CD4-positive, CD25-positive, alpha-beta regulatory T cell (primary cell): Measurements from ENCODE around the gene PDIK1L. TPM values are rescaled to one million over a fixed set of nuclear protein-coding genes. Genes with fewer than 3 reads are reported as not detected.
A peak's percentile ranks its signal among the peaks of the same experiment; 100 is the strongest.

Source experiments
- ATAC-seq, 2 donors: fragments of 150-1000 bp; cut with Tn5 transposase; one replicate each; pipeline ENCODE4 v1.10.0; 2021; ENCODE audit warnings: low read depth in 2 of 2, moderate number of reproducible peaks in 2 of 2, moderate library complexity in 1 of 2
- DNase-seq, 3 donors: peaks; one replicate each; pipeline versions ENCODE4 v3.0.0 to v3.0.0-alpha.2; 2012 to 2022; ENCODE audit warnings: mixed read lengths in 1 of 3
- H3K27ac ChIP-seq: one replicate; pipeline ENCODE4 v1.7.0; 2013; ENCODE audit warnings: mild to moderate bottlenecking, low read length; ENCODE audit not compliant: insufficient read depth, poor library complexity, severe bottlenecking
- H3K27me3 ChIP-seq: one replicate; pipeline ENCODE4 v1.7.0; 2013; ENCODE audit warnings: low read length; ENCODE audit not compliant: control insufficient read depth, insufficient read depth
- H3K36me3 ChIP-seq: one replicate; pipeline ENCODE4 v1.7.0; 2013; ENCODE audit warnings: mild to moderate bottlenecking, low read length, moderate library complexity; ENCODE audit not compliant: control insufficient read depth, insufficient read depth
- H3K4me1 ChIP-seq: 2 replicates; pipeline ENCODE4 v1.7.0; 2013; ENCODE audit warnings: mild to moderate bottlenecking, low read length; ENCODE audit not compliant: insufficient read depth, control insufficient read depth, poor library complexity, severe bottlenecking
- H3K4me3 ChIP-seq: one replicate; pipeline ENCODE4 v1.7.0; 2013; ENCODE audit warnings: low read depth, mild to moderate bottlenecking, low read length, moderate library complexity
- H3K9me3 ChIP-seq, 2 experiments: 1 replicate in 1 of 2; 2 replicates in 1 of 2; pipeline ENCODE4 v1.7.0; 2013; ENCODE audit warnings: low read length in 2 of 2, mild to moderate bottlenecking in 1 of 2, moderate library complexity in 1 of 2; ENCODE audit not compliant: control insufficient read depth in 2 of 2
- H3K27ac Mint-ChIP-seq, 3 donors: one replicate each; pipeline ENCODE4 v1.8.0; 2020 to 2022; ENCODE audit warnings: mild to moderate bottlenecking in 3 of 3, mixed read lengths in 3 of 3, moderate library complexity in 2 of 3
- H3K27me3 Mint-ChIP-seq: one replicate; pipeline ENCODE4 v1.8.0; 2022; ENCODE audit warnings: mild to moderate bottlenecking, mixed read lengths
- H3K36me3 Mint-ChIP-seq: one replicate; pipeline ENCODE4 v1.8.0; 2020; ENCODE audit warnings: mixed read lengths
- H3K4me1 Mint-ChIP-seq, 4 donors: one replicate each; pipeline ENCODE4 v1.8.0; 2020 to 2022; ENCODE audit warnings: mixed read lengths in 4 of 4, mild to moderate bottlenecking in 1 of 4
- H3K4me3 Mint-ChIP-seq, 4 donors: one replicate each; pipeline ENCODE4 v1.8.0; 2020 to 2022; ENCODE audit warnings: mild to moderate bottlenecking in 4 of 4, mixed read lengths in 4 of 4, moderate library complexity in 3 of 4
- H3K9me3 Mint-ChIP-seq, 7 donors: one replicate each; pipeline ENCODE4 v1.8.0; 2020 to 2022; ENCODE audit warnings: mixed read lengths in 7 of 7, mild to moderate bottlenecking in 3 of 7, moderate library complexity in 2 of 7
- polyA plus RNA-seq, 4 donors: library from polyadenylated mRNA; unstranded; fragments of 300-500 nt; fragmentation: Illumina TruSeq; gene quantifications; one replicate each; pipeline ENCODE4 v1.2.3, GENCODE V29; 2021
- total RNA-seq: library from RNA; stranded (reverse); gene quantifications from one replicate; pipeline ENCODE4 v1.2.3, GENCODE V29; 2022

The PDIK1L gene
- total and polyA plus RNA-seq, 5 donors from 2014 or later, result 5.1 to 11.1 (median 7.0) TPM

- H3K4me3 ChIP-seq, result peak overlapping the region; percentile 33
- H3K27me3 ChIP-seq, result no peaks in the 10 kb centered on the region
- Mint-ChIP-seq H3K27ac (peak overlapping the region; percentile 47 to 92 (median 72)), H3K4me3 (peak overlapping the region in 2 of 4 donors; percentile 19 to 21), H3K27me3 (no peaks in the 10 kb centered on the region), H3K36me3 (peaks cover 11% of the 10 kb centered on the region), H3K4me1 (peaks cover 17 to 71% (median 37%) of the 10 kb centered on the region in 4 donors), H3K9me3 (no peaks in the 10 kb centered on the region)
- H3K36me3 ChIP-seq, result peaks cover 31% of the 10 kb centered on the region
- DNase-seq (peak in 1 of 3 donors; percentile 35), ATAC-seq (no peak)
- H3K27ac ChIP-seq, result peak overlapping the region; percentile 51
- H3K4me1 ChIP-seq, result peaks cover 33% of the 10 kb centered on the region
- no peaks in the 10 kb centered on the region for H3K9me3 ChIP-seq
Measured at GRCh38 chr1:26119892-26120608, 8.4 kb downstream of the PDIK1L start.

DNA sequence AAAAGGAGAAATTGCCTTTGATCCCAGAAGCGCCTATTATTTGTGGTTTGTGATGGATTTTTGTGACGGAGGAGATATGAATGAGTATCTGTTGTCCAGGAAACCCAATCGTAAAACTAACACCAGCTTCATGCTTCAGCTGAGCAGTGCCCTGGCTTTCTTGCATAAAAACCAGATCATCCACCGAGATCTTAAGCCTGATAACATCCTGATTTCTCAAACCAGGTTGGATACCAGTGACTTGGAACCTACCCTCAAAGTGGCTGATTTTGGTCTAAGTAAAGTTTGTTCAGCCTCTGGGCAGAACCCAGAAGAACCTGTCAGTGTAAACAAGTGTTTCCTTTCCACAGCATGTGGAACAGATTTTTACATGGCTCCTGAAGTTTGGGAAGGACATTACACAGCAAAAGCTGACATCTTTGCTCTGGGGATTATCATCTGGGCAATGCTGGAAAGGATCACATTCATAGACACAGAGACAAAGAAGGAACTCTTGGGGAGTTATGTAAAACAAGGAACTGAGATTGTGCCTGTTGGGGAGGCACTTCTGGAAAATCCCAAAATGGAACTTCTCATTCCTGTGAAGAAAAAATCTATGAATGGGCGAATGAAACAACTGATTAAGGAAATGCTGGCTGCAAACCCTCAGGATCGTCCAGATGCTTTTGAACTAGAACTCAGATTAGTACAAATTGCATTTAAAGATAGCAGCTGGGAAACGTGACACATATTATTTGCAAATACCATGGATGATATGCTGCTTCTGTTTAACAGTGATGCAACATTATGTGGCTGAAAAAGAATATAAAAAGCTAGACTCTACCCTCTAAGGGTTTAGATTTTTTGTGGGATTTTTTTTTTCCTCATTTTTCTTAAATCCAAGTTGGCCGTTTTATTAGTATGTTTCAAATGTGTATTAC is 10.5 kb downstream of the PDIK1L start:
- no peak for ATAC-seq
- peaks cover 11% of the 10 kb centered on the region for H3K36me3 Mint-ChIP-seq
- H3K27ac ChIP-seq, result peak overlapping the region; percentile 89

GRCh38 chr1:26122988-26123973 is 11.7 kb downstream of the PDIK1L start:
- ATAC-seq (peak; percentile 47 to 56), DNase-seq (peak in 2 of 3 donors; percentile 37 to 84)
- Histone ChIP-seq H3K27ac (peak overlapping the region; percentile 89), H3K9me3 (no peaks in the 10 kb centered on the region), H3K27me3 (no peaks in the 10 kb centered on the region), H3K36me3 (peaks cover 23% of the 10 kb centered on the region), H3K4me3 (peak overlapping the region; percentile 70), H3K4me1 (peaks cover 61% of the 10 kb centered on the region)
- Mint-ChIP-seq H3K9me3 (no peaks in the 10 kb centered on the region), H3K27ac (peak overlapping the region; percentile 59 to 85 (median 68)), H3K36me3 (peaks cover 11% of the 10 kb centered on the region), H3K27me3 (no peaks in the 10 kb centered on the region), H3K4me3 (peak overlapping the region; percentile 15 to 47 (median 28)), H3K4me1 (peaks cover 32 to 89% (median 63%) of the 10 kb centered on the region in 4 donors)

More for the DNA sequence above, 10.5 kb downstream of the PDIK1L start:
- Mint-ChIP-seq H3K27ac (peak overlapping the region; percentile 33 to 86 (median 35)), H3K4me1 (peaks cover 24 to 86% (median 51%) of the 10 kb centered on the region in 4 donors), H3K27me3 (no peaks in the 10 kb centered on the region), H3K4me3 (no peak overlapping the region), H3K9me3 (no peaks in the 10 kb centered on the region)
- Histone ChIP-seq H3K4me1 (peaks cover 50% of the 10 kb centered on the region), H3K9me3 (no peaks in the 10 kb centered on the region), H3K36me3 (peaks cover 28% of the 10 kb centered on the region), H3K4me3 (no peak overlapping the region), H3K27me3 (no peaks in the 10 kb centered on the region)
- DNase-seq, result no peak

- H3K27me3 Mint-ChIP-seq, result no peaks in the 10 kb centered on the region
- peaks cover 15% of the 10 kb centered on the region for H3K36me3 ChIP-seq
- ATAC-seq (no peak), DNase-seq (no peak)
- H3K36me3 Mint-ChIP-seq, result peaks cover 11% of the 10 kb centered on the region
- H3K4me3 ChIP-seq, result peak overlapping the region; percentile 59
- H3K27ac Mint-ChIP-seq, result peak overlapping the region; percentile 80 to 98 (median 84)
- H3K4me3 Mint-ChIP-seq, result peak overlapping the region; percentile 6 to 61 (median 38)
- no peaks in the 10 kb centered on the region for H3K27me3 ChIP-seq
- H3K4me1 ChIP-seq, result peaks cover 61% of the 10 kb centered on the region
- H3K9me3 ChIP-seq, result no peaks in the 10 kb centered on the region
- H3K4me1 Mint-ChIP-seq, result peaks cover 28 to 81% (median 62%) of the 10 kb centered on the region in 4 donors
- H3K9me3 Mint-ChIP-seq, result no peaks in the 10 kb centered on the region
- H3K27ac ChIP-seq, result peak overlapping the region; percentile 89
Measured at GRCh38 chr1:26124418-26125331, 13.1 kb downstream of the PDIK1L start.

DNA sequence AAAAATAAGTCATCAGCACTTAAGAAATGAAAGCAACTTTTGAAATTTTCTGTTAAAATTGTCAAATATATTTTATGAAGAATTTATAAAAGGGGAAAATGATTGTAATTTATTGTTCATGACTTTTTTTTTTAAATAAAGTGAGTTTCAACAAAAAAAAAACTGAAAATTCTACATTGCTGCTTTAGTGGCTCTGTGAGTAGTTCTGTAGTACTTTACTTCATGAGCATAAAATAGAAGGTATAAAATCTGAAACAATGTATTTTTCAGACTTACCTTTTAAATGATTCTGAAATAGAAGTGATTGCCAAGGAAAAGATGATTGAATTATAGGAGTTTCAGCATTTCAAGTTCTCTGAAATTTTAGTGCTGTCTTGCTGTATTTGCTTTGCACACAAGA is 13.8 kb downstream of the PDIK1L start:
- H3K4me1 ChIP-seq, result peaks cover 54% of the 10 kb centered on the region
- Mint-ChIP-seq H3K9me3 (no peaks in the 10 kb centered on the region), H3K4me3 (peak overlapping the region in 2 of 4 donors; percentile 73 to 98), H3K36me3 (peaks cover 4% of the 10 kb centered on the region), H3K27ac (peak overlapping the region; percentile 93 to 99 (median 98)), H3K4me1 (peaks cover 22 to 74% (median 55%) of the 10 kb centered on the region in 4 donors), H3K27me3 (no peaks in the 10 kb centered on the region)
- H3K36me3 ChIP-seq, result peaks cover 9% of the 10 kb centered on the region
- ATAC-seq (no peak), DNase-seq (no peak)
- H3K9me3 ChIP-seq, result no peaks in the 10 kb centered on the region
- H3K4me3 ChIP-seq, result peak overlapping the region; percentile 77
- peak overlapping the region; percentile 89 for H3K27ac ChIP-seq
- no peaks in the 10 kb centered on the region for H3K27me3 ChIP-seq

GRCh38 chr1:26125946-26126320 is 14.3 kb downstream of the PDIK1L start:
- no peak for ATAC-seq
- Histone ChIP-seq H3K27me3 (no peaks in the 10 kb centered on the region), H3K36me3 (peaks cover 9% of the 10 kb centered on the region), H3K27ac (peak overlapping the region; percentile 89), H3K4me3 (peak overlapping the region; percentile 77), H3K9me3 (no peaks in the 10 kb centered on the region), H3K4me1 (peaks cover 53% of the 10 kb centered on the region)
- peak overlapping the region; percentile 73 to 98 (median 89) for H3K4me3 Mint-ChIP-seq
- H3K36me3 Mint-ChIP-seq, result peaks cover 3% of the 10 kb centered on the region
- no peak for DNase-seq
- no peaks in the 10 kb centered on the region for H3K9me3 Mint-ChIP-seq
- H3K4me1 Mint-ChIP-seq, result peaks cover 22 to 70% (median 54%) of the 10 kb centered on the region in 4 donors
- no peaks in the 10 kb centered on the region for H3K27me3 Mint-ChIP-seq
- peak overlapping the region; percentile 93 to 99 (median 98) for H3K27ac Mint-ChIP-seq
